Prostate gland (tissue), 2 donors: ENCODE results near the gene VKORC1L1.

Source experiments
- POLR2A ChIP-seq: fragments of 450-650 bp; IDR thresholded peaks from one replicate; pipeline ENCODE4 v1.6.1; 2016; ENCODE audit warnings: antibody characterized with exemption, mild to moderate bottlenecking
- POLR2AphosphoS5 ChIP-seq: sonication (generic); formaldehyde crosslinking; IDR thresholded peaks from one replicate; pipeline ENCODE4 v1.6.1; 2017; ENCODE audit warnings: antibody characterized with exemption
- TF ChIP-seq, protein P1 (sequence below), 4 experiments: fragments of 200-600 bp in 2 of 4; fragments of 450-650 bp in 2 of 4; sonication (generic) in 2 of 4; IDR thresholded peaks; 1 replicate in 3 of 4; 2 replicates in 1 of 4; pipeline ENCODE4 v1.5.1; 2016 to 2019; ENCODE audit warnings: antibody characterized with exemption in 4 of 4, mild to moderate bottlenecking in 2 of 4, moderate library complexity in 2 of 4

DNA sequence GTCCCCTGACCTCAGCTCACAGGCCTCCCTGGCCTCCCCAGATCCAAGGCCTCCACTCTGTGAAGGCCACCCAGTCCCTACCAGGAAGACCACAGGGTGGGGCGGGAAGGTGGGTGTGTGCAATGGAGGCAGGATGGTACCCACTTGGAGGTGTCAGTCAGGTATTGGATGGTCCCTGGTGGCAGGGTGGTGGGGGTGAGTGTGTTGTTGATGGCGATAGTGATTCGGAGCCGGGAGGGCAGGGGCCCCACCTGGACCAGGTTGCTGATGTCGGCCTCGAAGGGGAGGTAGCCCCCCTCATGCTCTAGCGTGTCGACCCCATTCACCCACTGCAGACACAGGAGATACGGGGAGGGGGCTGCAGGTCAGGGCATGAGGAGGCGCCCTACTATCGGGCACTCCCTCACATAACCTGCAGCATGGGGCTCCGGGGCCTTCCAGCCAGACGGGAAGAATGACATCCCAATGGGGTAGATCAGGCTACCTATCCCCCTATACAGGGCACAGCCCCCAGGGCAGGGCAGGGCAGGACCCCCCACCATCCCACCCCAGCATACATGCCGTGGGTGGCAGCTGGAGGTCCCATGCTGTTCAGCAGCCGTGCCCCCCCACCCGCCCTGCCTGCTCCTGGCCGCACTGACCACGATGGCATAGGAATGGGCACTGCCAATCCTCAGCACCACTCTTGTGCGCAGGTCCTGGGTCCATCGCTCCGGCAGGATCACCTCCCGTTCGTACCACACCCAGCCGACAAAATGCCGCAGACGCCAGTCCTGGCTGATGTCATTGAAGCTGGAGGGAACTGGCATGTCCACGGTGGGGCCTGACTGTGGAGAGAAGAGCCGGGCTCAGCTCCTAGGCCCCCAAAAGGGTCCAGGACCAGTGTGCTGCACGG, 107.0 kb downstream of the VKORC1L1 start:
- TF ChIP-seq, protein P1, sequence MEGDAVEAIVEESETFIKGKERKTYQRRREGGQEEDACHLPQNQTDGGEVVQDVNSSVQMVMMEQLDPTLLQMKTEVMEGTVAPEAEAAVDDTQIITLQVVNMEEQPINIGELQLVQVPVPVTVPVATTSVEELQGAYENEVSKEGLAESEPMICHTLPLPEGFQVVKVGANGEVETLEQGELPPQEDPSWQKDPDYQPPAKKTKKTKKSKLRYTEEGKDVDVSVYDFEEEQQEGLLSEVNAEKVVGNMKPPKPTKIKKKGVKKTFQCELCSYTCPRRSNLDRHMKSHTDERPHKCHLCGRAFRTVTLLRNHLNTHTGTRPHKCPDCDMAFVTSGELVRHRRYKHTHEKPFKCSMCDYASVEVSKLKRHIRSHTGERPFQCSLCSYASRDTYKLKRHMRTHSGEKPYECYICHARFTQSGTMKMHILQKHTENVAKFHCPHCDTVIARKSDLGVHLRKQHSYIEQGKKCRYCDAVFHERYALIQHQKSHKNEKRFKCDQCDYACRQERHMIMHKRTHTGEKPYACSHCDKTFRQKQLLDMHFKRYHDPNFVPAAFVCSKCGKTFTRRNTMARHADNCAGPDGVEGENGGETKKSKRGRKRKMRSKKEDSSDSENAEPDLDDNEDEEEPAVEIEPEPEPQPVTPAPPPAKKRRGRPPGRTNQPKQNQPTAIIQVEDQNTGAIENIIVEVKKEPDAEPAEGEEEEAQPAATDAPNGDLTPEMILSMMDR (IDR thresholded peaks at IDR 0.05): no peak
- TF ChIP-seq POLR2A (no peak), POLR2AphosphoS5 (no peak)
